Uterus (tissue), 4 donors: ENCODE measurements around the gene CHST9. TPM values are rescaled to one million over a fixed set of nuclear protein-coding genes. Genes with fewer than 3 reads are reported as not detected.

ENCODE experiments used
- DNase-seq, 2 donors: peaks; one replicate each; pipeline ENCODE4 v3.0.0-alpha.2; 2019 to 2020
- H3K27ac ChIP-seq, 2 donors: fragments of 200-600 bp; sonication (generic); 1 replicate in 1 of 2; 2 replicates in 1 of 2; pipeline ENCODE4 v1.5.1; 2016 to 2018
- H3K27me3 ChIP-seq, 2 donors: fragments of 200-600 bp; sonication (generic); one replicate each; pipeline ENCODE4 v1.5.1; 2018 to 2019; ENCODE audit warnings: control low read depth in 1 of 2
- H3K36me3 ChIP-seq, 2 donors: fragments of 200-600 bp; sonication (generic); one replicate each; pipeline ENCODE4 v1.5.1; 2019; ENCODE audit warnings: control low read depth in 1 of 2
- H3K4me1 ChIP-seq, 2 donors: fragments of 200-600 bp; sonication (generic); one replicate each; pipeline ENCODE4 v1.5.1; 2018 to 2019; ENCODE audit warnings: control low read depth in 1 of 2
- H3K4me3 ChIP-seq, 2 donors: fragments of 200-600 bp; sonication (generic); 1 replicate in 1 of 2; 2 replicates in 1 of 2; pipeline ENCODE4 v1.5.1; 2018 to 2019; ENCODE audit warnings: mild to moderate bottlenecking in 1 of 2
- H3K9me3 ChIP-seq, 2 donors: fragments of 200-600 bp; sonication (generic); one replicate each; pipeline ENCODE4 v1.5.1; 2019; ENCODE audit warnings: control low read depth in 1 of 2
- CTCF ChIP-seq, 4 experiments: fragments of 200-600 bp in 2 of 4; fragments of 450-650 bp in 2 of 4; sonication (generic) in 2 of 4; IDR thresholded peaks; one replicate each; pipeline ENCODE4 v1.5.1; 2016 to 2019; ENCODE audit warnings: antibody characterized with exemption in 4 of 4, mild to moderate bottlenecking in 2 of 4, moderate library complexity in 1 of 4
- POLR2A ChIP-seq, 2 donors: fragments of 450-650 bp; IDR thresholded peaks; one replicate each; pipeline ENCODE4 v1.6.1; 2016; ENCODE audit warnings: antibody characterized with exemption in 2 of 2, mild to moderate bottlenecking in 1 of 2, moderate library complexity in 1 of 2
- intact Hi-C: fragments of 100-400 bp; cut with DNase I; formaldehyde crosslinking; loops from one replicate; pipeline ENCODE4 v1.15.1; 2023; ENCODE audit warnings: low total_unique reads
- total RNA-seq, 4 donors: library from RNA; depleted of rRNA in 3 of 4; stranded (reverse); fragments of >200 nt in 3 of 4; gene quantifications; one replicate each; pipeline versions ENCODE4 v1.1.0 to v1.2.4, GENCODE V29; 2014 to 2023
- donor health status: DM: yes; HTN: yes; CAD: no.

The CHST9 gene
- total RNA-seq, 4 donors from 2014 or later = 0.21 to 3.7 TPM; not detected in 2

DNA sequence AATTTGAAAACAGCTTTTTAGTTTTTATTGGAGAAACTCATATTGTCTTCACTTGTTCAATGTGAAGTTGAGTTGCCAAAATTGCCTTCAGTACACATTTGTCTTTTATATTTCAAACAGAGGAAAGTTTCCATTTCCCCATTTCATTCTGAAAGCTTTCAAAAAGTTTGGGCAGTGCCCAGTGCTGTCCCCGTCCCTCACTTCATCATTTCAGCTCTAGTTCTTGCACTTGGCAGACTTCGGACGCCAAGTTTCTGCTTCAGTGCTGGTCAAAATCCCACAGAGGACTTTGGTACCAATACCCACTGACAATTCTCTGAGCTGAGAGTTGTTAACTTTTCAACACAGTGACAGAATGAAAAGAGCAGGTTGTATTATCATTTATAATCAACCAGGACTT, 276.2 kb downstream of the CHST9 start:
- no peak for DNase-seq
- intact Hi-C loops = no loop called here

DNA sequence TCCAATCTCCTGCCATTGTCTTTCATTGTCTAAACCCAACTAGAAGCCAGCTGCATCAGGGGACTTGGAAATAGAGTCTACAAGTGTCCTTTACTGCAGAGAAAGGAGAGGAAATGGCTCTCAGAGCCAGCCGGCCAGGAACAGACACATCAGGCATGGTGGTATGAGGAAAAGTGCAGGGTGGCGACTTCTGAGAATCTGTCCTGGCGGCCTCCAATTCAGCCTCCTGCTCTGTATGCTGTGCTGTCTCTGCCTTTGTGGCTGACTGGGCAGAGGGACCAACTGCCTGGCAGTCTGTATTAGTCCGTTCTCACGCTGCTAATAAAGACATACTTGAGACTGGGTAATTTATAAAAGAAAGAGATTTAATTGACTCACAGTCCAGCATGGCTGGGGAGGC, 282.8 kb downstream of the CHST9 start:
- no peak overlapping the region for H3K4me3 ChIP-seq
- intact Hi-C loops = no loop called here
- H3K4me1 ChIP-seq = no peaks in the 10 kb centered on the region

More for the DNA sequence above, 276.2 kb downstream of the CHST9 start:
- Histone ChIP-seq H3K36me3 (no peaks in the 10 kb centered on the region), H3K4me3 (no peak overlapping the region), H3K4me1 (no peaks in the 10 kb centered on the region), H3K9me3 (no peaks in the 10 kb centered on the region), H3K27me3 (no peaks in the 10 kb centered on the region), H3K27ac (no peak overlapping the region)
- no peak for TF ChIP-seq CTCF (IDR thresholded peaks at IDR 0.05)
- TF ChIP-seq POLR2A (IDR thresholded peaks at IDR 0.05) = no peak

GRCh38 chr18:26901020-26901419, 284.1 kb downstream of the CHST9 start:
- H3K27me3 ChIP-seq = no peaks in the 10 kb centered on the region
- no peaks in the 10 kb centered on the region for H3K4me1 ChIP-seq
- TF ChIP-seq POLR2A (IDR thresholded peaks at IDR 0.05) = no peak
- TF ChIP-seq CTCF (IDR thresholded peaks at IDR 0.05) = no peak
- H3K36me3 ChIP-seq = no peaks in the 10 kb centered on the region
- no peak overlapping the region for H3K4me3 ChIP-seq
- H3K27ac ChIP-seq = no peak overlapping the region
- no peaks in the 10 kb centered on the region for H3K9me3 ChIP-seq
- no peak for DNase-seq
- intact Hi-C loops = no loop called here

More for the DNA sequence above, 282.8 kb downstream of the CHST9 start:
- H3K9me3 ChIP-seq = no peaks in the 10 kb centered on the region
- TF ChIP-seq POLR2A (IDR thresholded peaks at IDR 0.05) (no peak), CTCF (IDR thresholded peaks at IDR 0.05) (no peak)
- H3K27me3 ChIP-seq = no peaks in the 10 kb centered on the region
- H3K36me3 ChIP-seq = no peaks in the 10 kb centered on the region
- no peak for DNase-seq
- H3K27ac ChIP-seq = no peak overlapping the region

DNA sequence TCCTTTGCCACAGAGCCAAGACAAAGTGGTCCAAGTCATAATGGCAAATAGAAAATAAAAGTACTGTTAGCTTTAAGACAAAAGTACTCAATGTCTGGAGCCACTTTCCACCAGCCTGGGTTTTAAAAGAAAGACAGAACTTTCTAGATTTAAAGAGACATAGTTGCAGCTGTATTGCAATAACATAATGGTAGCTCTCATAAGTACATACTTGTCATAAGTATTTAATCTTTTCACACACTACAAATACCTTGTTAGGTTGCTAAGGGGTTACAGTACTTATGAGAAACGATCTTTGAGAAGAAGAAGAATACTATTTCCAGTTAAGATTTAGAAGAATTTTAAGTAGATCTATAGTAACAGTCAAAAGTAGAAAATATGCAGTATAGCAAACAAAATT, 290.7 kb downstream of the CHST9 start:
- Histone ChIP-seq H3K27ac (no peak overlapping the region), H3K36me3 (no peaks in the 10 kb centered on the region), H3K9me3 (no peaks in the 10 kb centered on the region), H3K4me3 (no peak overlapping the region), H3K27me3 (no peaks in the 10 kb centered on the region), H3K4me1 (no peaks in the 10 kb centered on the region)
- TF ChIP-seq CTCF (IDR thresholded peaks at IDR 0.05) (no peak), POLR2A (IDR thresholded peaks at IDR 0.05) (no peak)
- DNase-seq = no peak
- intact Hi-C loops = no loop called here

GRCh38 chr18:26893996-26894395, 291.1 kb downstream of the CHST9 start:
- Histone ChIP-seq H3K4me1 (no peaks in the 10 kb centered on the region), H3K27ac (no peak overlapping the region), H3K27me3 (no peaks in the 10 kb centered on the region), H3K9me3 (no peaks in the 10 kb centered on the region), H3K36me3 (no peaks in the 10 kb centered on the region), H3K4me3 (no peak overlapping the region)
- intact Hi-C loops = no loop called here
- TF ChIP-seq POLR2A (IDR thresholded peaks at IDR 0.05) (no peak), CTCF (IDR thresholded peaks at IDR 0.05) (no peak)
- no peak for DNase-seq
